GM23248 (cell line): Measurements from ENCODE around the gene RAB18. TPM values are rescaled to one million over a fixed set of nuclear protein-coding genes. Genes with fewer than 3 reads are reported as not detected.

Experiments
- DNase-seq: peaks from one replicate; pipeline ENCODE4 v3.0.0-alpha.2; 2015
- H2AFZ ChIP-seq: fragments of 200-600 bp; sonication (generic); 2 replicates; pipeline ENCODE4 v1.6.1; 2016; ENCODE audit warnings: antibody characterized with exemption
- H3F3A ChIP-seq: fragments of 200-600 bp; sonication (generic); 2 replicates; pipeline ENCODE4 v1.6.1; 2016; ENCODE audit warnings: mild to moderate bottlenecking, antibody characterized with exemption, mixed run types; ENCODE audit not compliant: insufficient read depth
- H3K27ac ChIP-seq: fragments of 200-600 bp; sonication (generic); 2 replicates; pipeline ENCODE4 v1.5.1; 2016; ENCODE audit warnings: mild to moderate bottlenecking
- H3K27me3 ChIP-seq: fragments of 200-600 bp; sonication (generic); replicated peaks from 2 replicates; pipeline ENCODE4 v1.6.1; 2016; ENCODE audit warnings: mild to moderate bottlenecking; ENCODE audit not compliant: insufficient read depth
- H3K36me3 ChIP-seq: fragments of 200-600 bp; sonication (generic); 2 replicates; pipeline ENCODE4 v1.6.1; 2016; ENCODE audit warnings: low read depth, mild to moderate bottlenecking
- H3K4me1 ChIP-seq: fragments of 200-600 bp; sonication (generic); 2 replicates; pipeline ENCODE4 v1.6.1; 2016; ENCODE audit warnings: mild to moderate bottlenecking; ENCODE audit not compliant: insufficient read depth
- H3K4me2 ChIP-seq: fragments of 200-600 bp; sonication (generic); one replicate; pipeline ENCODE4 v1.6.1; 2016; ENCODE audit warnings: mild to moderate bottlenecking; ENCODE audit not compliant: unreplicated experiment
- H3K4me3 ChIP-seq: fragments of 200-600 bp; sonication (generic); 2 replicates; pipeline ENCODE4 v1.5.1; 2016; ENCODE audit warnings: mild to moderate bottlenecking
- H3K79me2 ChIP-seq: fragments of 200-600 bp; sonication (generic); 2 replicates; pipeline ENCODE4 v1.6.1; 2016; ENCODE audit warnings: mild to moderate bottlenecking; ENCODE audit not compliant: insufficient read depth
- H3K9ac ChIP-seq: fragments of 200-600 bp; sonication (generic); 2 replicates; pipeline ENCODE4 v1.6.1; 2016; ENCODE audit warnings: mild to moderate bottlenecking
- H3K9me2 ChIP-seq: fragments of 200-600 bp; sonication (generic); 2 replicates; pipeline ENCODE4 v1.6.1; 2016; ENCODE audit warnings: mixed run types, mild to moderate bottlenecking, moderate library complexity; ENCODE audit not compliant: insufficient read depth
- H3K9me3 ChIP-seq: fragments of 200-600 bp; sonication (generic); one replicate; pipeline ENCODE4 v1.6.1; 2017; ENCODE audit warnings: low read depth
- H4K20me1 ChIP-seq: fragments of 200-600 bp; sonication (generic); 2 replicates; pipeline ENCODE4 v1.6.0; 2016; ENCODE audit not compliant: insufficient read depth
- EZH2 ChIP-seq: fragments of 200-600 bp; sonication (generic); IDR thresholded peaks from 2 replicates; pipeline ENCODE4 v1.6.1; 2018; ENCODE audit warnings: antibody characterized with exemption, mild to moderate bottlenecking; ENCODE audit not compliant: insufficient read depth, poor library complexity, severe bottlenecking
- EZH2phosphoT487 ChIP-seq: fragments of 200-600 bp; sonication (generic); IDR thresholded peaks from 2 replicates; pipeline ENCODE4 v1.6.1; 2018; ENCODE audit warnings: antibody characterized with exemption, moderate library complexity, mild to moderate bottlenecking, low read depth; ENCODE audit not compliant: insufficient read depth
- WGBS, 2 experiments: methylation state at CpG; one replicate each; pipeline ENCODE4 v1.1.6; 2015 to 2017; ENCODE audit warnings: low lambda C conversion rate in 2 of 2, low coverage in 1 of 2; ENCODE audit errors: missing lambda C conversion rate in 2 of 2; 5-methylcytosine and 5-hydroxymethylcytosine counted together
- in situ Hi-C: fragments of 300-500 bp; cut with MboI; formaldehyde crosslinking; loops from 2 replicates; pipeline ENCODE4 v1.15.0; 2020
- polyA plus RNA-seq: library from polyadenylated mRNA; unstranded; fragments of >200 nt; fragmentation: Nextera tagmentation; extraction: Ambion mirVana; gene quantifications from 2 replicates; pipeline ENCODE4 v1.2.1, GENCODE V29; 2016
- total RNA-seq: library from RNA; depleted of rRNA; stranded (reverse); fragments of >200 nt; shearing (Covaris generic); gene quantifications from 2 replicates; pipeline ENCODE4 v1.2.3, GENCODE V29; 2014

The RAB18 gene
- total and polyA plus RNA-seq, 2 experiments from 2014 or later, result 57.7 to 221 TPM

DNA sequence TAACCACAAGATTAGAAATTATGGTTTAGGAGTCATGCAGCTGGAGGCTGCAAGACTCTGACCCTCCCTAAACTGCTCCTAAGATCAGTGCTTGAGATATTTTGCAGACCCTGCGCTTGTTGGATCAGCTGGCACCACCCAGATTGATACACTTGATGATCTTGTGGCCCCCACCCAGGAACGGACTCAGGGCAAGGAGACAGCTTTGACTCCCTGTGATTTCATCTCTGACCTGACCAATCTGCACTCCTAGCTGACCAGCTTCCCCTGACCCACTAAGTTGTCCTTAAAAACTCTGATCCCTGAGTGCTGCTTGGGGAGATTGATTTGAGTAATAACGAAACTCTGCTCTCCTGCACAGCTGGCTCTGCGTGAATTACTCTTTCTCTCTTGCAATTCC, 8.0 kb upstream of the RAB18 start:
- no peak for DNase-seq
- H3K27ac ChIP-seq, result no peak overlapping the region
- no peaks in the 10 kb centered on the region for H3K36me3 ChIP-seq
- H3F3A ChIP-seq, result no peaks in the 10 kb centered on the region
- H2AFZ ChIP-seq, result no peak overlapping the region
- no peaks in the 10 kb centered on the region for H3K79me2 ChIP-seq
- no peak overlapping the region for H3K4me3 ChIP-seq
- H3K9ac ChIP-seq, result no peak overlapping the region
- H3K27me3 ChIP-seq, result peaks cover 20% of the 10 kb centered on the region; the same call in 1 of the 2 replicates
- in situ Hi-C loops, result no loop called here
- no peak overlapping the region for H3K4me2 ChIP-seq
- TF ChIP-seq EZH2 (no peak), EZH2phosphoT487 (no peak)
- no peaks in the 10 kb centered on the region for H3K9me3 ChIP-seq
- no peaks in the 10 kb centered on the region for H3K4me1 ChIP-seq
- H3K9me2 ChIP-seq, result no peaks in the 10 kb centered on the region
- no peaks in the 10 kb centered on the region for H4K20me1 ChIP-seq
- WGBS, 2 experiments, result 39 to 43% methylated on average over 4 of the region's 4 CpGs

GRCh38 chr10:27500096-27500495, 4.0 kb upstream of the RAB18 start:
- no peaks in the 10 kb centered on the region for H3K36me3 ChIP-seq
- in situ Hi-C loops, result no loop called here

DNA sequence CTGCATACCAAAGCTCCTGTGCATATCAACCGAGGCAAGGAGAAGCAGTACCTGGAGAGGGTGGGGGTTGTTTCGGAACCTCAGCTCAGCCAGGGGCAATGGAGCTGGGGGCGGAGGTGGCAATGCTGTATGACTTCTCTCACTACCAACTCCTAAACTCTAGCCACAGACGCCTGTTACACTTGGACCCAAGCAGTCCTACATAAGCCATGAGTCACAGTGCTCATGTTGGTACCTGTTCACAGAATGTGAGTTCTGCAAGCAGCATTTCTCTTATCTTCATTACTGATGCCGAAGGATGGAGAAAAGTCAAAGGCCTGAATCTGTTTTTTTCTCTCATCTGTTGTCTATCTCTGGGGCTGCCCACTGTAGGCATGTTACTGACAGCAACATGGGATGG, 3.2 kb upstream of the RAB18 start:
- 0 out of 2 replicates have a peak, but pooled peaks cover 12% of the 10 kb centered on the region for H3K27me3 ChIP-seq
- in situ Hi-C loops, result no loop called here

More at GRCh38 chr10:27500096-27500495, 4.0 kb upstream of the RAB18 start:
- H3K4me3 ChIP-seq, result no peak overlapping the region
- H2AFZ ChIP-seq, result no peak overlapping the region
- no peak overlapping the region for H3K27ac ChIP-seq
- DNase-seq, result no peak
- no peaks in the 10 kb centered on the region for H4K20me1 ChIP-seq
- no peaks in the 10 kb centered on the region; the same call in 1 of the 2 replicates for H3F3A ChIP-seq
- H3K27me3 ChIP-seq, result peaks cover 14% of the 10 kb centered on the region; the same call in 1 of the 2 replicates
- H3K4me1 ChIP-seq, result no peaks in the 10 kb centered on the region
- H3K9ac ChIP-seq, result no peak overlapping the region
- H3K9me3 ChIP-seq, result no peaks in the 10 kb centered on the region
- no peak for TF ChIP-seq EZH2phosphoT487
- TF ChIP-seq EZH2, result no peak
- H3K9me2 ChIP-seq, result no peaks in the 10 kb centered on the region
- H3K79me2 ChIP-seq, result peaks cover 9% of the 10 kb centered on the region
- no peak overlapping the region for H3K4me2 ChIP-seq

GRCh38 chr10:27503498-27504006, 552 bp upstream of the RAB18 start:
- WGBS, 2 experiments, result 47 to 49% methylated on average over 4 of the region's 4 CpGs
- in situ Hi-C loops, result no loop called here
- peak overlapping the region; percentile 96 for H3K9ac ChIP-seq

More for the DNA sequence above, 3.2 kb upstream of the RAB18 start:
- peaks cover 17% of the 10 kb centered on the region for H3K79me2 ChIP-seq
- H3K4me2 ChIP-seq, result no peak overlapping the region
- TF ChIP-seq EZH2phosphoT487 (no peak), EZH2 (no peak)
- H3K4me1 ChIP-seq, result peaks cover 5% of the 10 kb centered on the region
- H3K9me3 ChIP-seq, result no peaks in the 10 kb centered on the region
- 32 to 44% methylated on average over 5 of the region's 5 CpGs for WGBS, 2 experiments
- no peaks in the 10 kb centered on the region; the same call in 1 of the 2 replicates for H3F3A ChIP-seq
- no peaks in the 10 kb centered on the region for H3K36me3 ChIP-seq
- 0 out of 2 replicates have a peak, but pooled peaks cover under 1% of the 10 kb centered on the region for H4K20me1 ChIP-seq
- no peak overlapping the region for H2AFZ ChIP-seq
- no peak for DNase-seq
- H3K27ac ChIP-seq, result no peak overlapping the region
- no peak overlapping the region for H3K9ac ChIP-seq
- H3K9me2 ChIP-seq, result no peaks in the 10 kb centered on the region
- no peak overlapping the region for H3K4me3 ChIP-seq

More at GRCh38 chr10:27503498-27504006, 552 bp upstream of the RAB18 start:
- no peaks in the 10 kb centered on the region for H3K9me2 ChIP-seq
- H3K4me1 ChIP-seq, result peaks cover 18% of the 10 kb centered on the region
- peak overlapping the region; percentile 90 for H3K4me3 ChIP-seq
- no peaks in the 10 kb centered on the region; the same call in 1 of the 2 replicates for H3F3A ChIP-seq
- H2AFZ ChIP-seq, result peak overlapping the region; percentile 94
- TF ChIP-seq EZH2phosphoT487 (no peak), EZH2 (no peak)
- peaks cover 13% of the 10 kb centered on the region for H4K20me1 ChIP-seq
- 0 out of 2 replicates have a peak, but pooled peaks cover 3% of the 10 kb centered on the region for H3K36me3 ChIP-seq
- H3K79me2 ChIP-seq, result peaks cover 44% of the 10 kb centered on the region
- no peak for DNase-seq
- H3K9me3 ChIP-seq, result no peaks in the 10 kb centered on the region
- H3K27ac ChIP-seq, result peak overlapping the region; percentile 88
- H3K4me2 ChIP-seq, result peak overlapping the region; percentile 91
- H3K27me3 ChIP-seq, result no peaks in the 10 kb centered on the region
